Measurements from ENCODE around the gene FOXC1. TPM values are rescaled to one million over a fixed set of nuclear protein-coding genes. Genes with fewer than 3 reads are reported as not detected.

Gene FOXC1
- total and polyA plus RNA-seq, 2 donors (not counting 1 experiment from before 2014, with no cell fraction given): 0.04 to 0.52 TPM

DNA sequence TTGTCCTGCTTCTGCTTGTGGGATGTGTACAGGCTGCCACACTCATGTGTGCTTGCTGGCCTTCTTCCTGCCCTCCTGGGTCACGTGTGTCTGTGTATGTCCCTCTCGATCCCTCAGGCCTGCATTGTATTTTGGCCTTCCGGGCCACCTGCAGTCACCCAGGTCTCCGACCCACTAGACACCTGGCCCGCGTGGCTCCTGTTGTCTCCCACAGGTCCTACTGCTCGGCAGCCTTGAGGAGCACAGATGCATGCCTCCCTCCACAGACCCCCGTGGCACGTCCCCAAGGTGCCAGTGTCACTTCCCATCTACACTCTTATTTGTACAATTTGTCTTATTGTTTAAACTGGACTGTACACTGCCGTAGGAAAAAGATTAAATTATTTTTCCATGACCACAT, 43.1 kb downstream of the FOXC1 start:
- Histone ChIP-seq H2AFZ (ENCODE audit: insufficient read depth, low read depth, low read length, poor library complexity, severe bottlenecking) (no peak overlapping the region), H3K27ac (ENCODE audit: low read length in 2 of 2) (no peak overlapping the region), H3K27me3 (replicated peaks in 1 of 4; ENCODE audit: control extremely low read depth in 1 of 4, control insufficient read depth in 3 of 4, insufficient read depth in 4 of 4, low read length in 3 of 4) (peaks cover 0 to 5% (median 0%) of the 10 kb centered on the region in 4 experiments), H3K9ac (ENCODE audit: low read length) (no peak overlapping the region), H3K4me1 (ENCODE audit: control insufficient read depth in 2 of 2, insufficient read depth in 2 of 2, low read length in 2 of 2) (no peaks in the 10 kb centered on the region), H3K4me2 (replicated peaks; ENCODE audit: low read depth, low read length, poor library complexity, severe bottlenecking) (no peak overlapping the region), H3K4me3 (ENCODE audit: control extremely low read depth in 1 of 5, extremely low read depth in 1 of 5, insufficient read depth in 1 of 5, low read depth in 2 of 5, low read length in 4 of 5) (no peak overlapping the region), H4K20me1 (ENCODE audit: control insufficient read depth, insufficient read depth, low read length, poor library complexity, severe bottlenecking) (no peaks in the 10 kb centered on the region), H3K9me3 (ENCODE audit: control extremely low read depth in 1 of 3, control insufficient read depth in 2 of 3, insufficient read depth in 1 of 3, low read length in 2 of 3) (peaks cover 0 to 3% (median 0%) of the 10 kb centered on the region in 3 donors), H3K36me3 (replicated peaks in 1 of 2; ENCODE audit: control extremely low read depth in 1 of 2, control insufficient read depth in 1 of 2, extremely low read depth in 1 of 2, insufficient read depth in 2 of 2, low read length in 1 of 2) (no peaks in the 10 kb centered on the region), H3K79me2 (ENCODE audit: control insufficient read depth, insufficient read depth, low read length) (no peaks in the 10 kb centered on the region)
- DNase-seq: no peak
- Mint-ChIP-seq H3K27me3 (no peaks in the 10 kb centered on the region), H3K4me3 (no peak overlapping the region), H3K9me3 (ENCODE audit: insufficient read depth) (no peaks in the 10 kb centered on the region), H3K27ac (no peak overlapping the region), H3K4me1 (peaks cover 6% of the 10 kb centered on the region)
- WGBS (ENCODE audit: insufficient coverage): 100% methylated on average over 3 of the region's 10 CpGs
- TF ChIP-seq EZH2 (IDR thresholded peaks at IDR 0.05; ENCODE audit: borderline replicate concordance, insufficient read depth, low read depth, low read length, poor library complexity, severe bottlenecking): no peak
- TF ChIP-seq, protein P1, sequence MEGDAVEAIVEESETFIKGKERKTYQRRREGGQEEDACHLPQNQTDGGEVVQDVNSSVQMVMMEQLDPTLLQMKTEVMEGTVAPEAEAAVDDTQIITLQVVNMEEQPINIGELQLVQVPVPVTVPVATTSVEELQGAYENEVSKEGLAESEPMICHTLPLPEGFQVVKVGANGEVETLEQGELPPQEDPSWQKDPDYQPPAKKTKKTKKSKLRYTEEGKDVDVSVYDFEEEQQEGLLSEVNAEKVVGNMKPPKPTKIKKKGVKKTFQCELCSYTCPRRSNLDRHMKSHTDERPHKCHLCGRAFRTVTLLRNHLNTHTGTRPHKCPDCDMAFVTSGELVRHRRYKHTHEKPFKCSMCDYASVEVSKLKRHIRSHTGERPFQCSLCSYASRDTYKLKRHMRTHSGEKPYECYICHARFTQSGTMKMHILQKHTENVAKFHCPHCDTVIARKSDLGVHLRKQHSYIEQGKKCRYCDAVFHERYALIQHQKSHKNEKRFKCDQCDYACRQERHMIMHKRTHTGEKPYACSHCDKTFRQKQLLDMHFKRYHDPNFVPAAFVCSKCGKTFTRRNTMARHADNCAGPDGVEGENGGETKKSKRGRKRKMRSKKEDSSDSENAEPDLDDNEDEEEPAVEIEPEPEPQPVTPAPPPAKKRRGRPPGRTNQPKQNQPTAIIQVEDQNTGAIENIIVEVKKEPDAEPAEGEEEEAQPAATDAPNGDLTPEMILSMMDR (IDR thresholded peaks at IDR 0.05): no peak
- POLR2A ChIA-PET: no interaction called here
- intact Hi-C loops (cut with micrococcal nuclease): no loop called here
- CTCF ChIA-PET: no interaction called here
- no peak for ATAC-seq (ENCODE audit: low read depth)

DNA sequence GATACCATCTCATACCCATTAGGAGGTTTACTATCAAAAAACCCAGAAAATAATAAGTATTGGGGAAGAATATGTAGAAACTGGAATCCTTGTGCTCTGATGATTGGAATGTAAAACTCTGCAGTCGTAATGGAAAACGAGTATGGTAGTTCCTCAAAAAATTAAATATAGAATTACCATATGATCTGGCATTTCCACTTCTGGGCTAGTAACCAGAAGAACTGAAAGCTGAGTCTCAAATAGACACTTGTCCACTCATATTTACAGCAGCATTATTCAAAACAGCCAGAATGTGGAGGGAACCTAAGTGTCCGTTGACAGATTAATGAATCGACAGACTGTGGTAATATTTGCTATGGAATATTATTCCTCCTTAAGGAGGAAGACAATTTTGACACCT, 44.3 kb downstream of the FOXC1 start:
- no peaks in the 10 kb centered on the region for H3K79me2 ChIP-seq (ENCODE audit: control insufficient read depth, insufficient read depth, low read length)
- intact Hi-C loops (cut with micrococcal nuclease): no loop called here
- peaks cover 0 to 3% (median 0%) of the 10 kb centered on the region in 3 donors for H3K9me3 ChIP-seq (ENCODE audit: control extremely low read depth in 1 of 3, control insufficient read depth in 2 of 3, insufficient read depth in 1 of 3, low read length in 2 of 3)
- Mint-ChIP-seq H3K4me3 (no peak overlapping the region), H3K4me1 (peaks cover 8% of the 10 kb centered on the region), H3K9me3 (ENCODE audit: insufficient read depth) (no peaks in the 10 kb centered on the region), H3K27me3 (no peaks in the 10 kb centered on the region), H3K27ac (no peak overlapping the region)
- H4K20me1 ChIP-seq (ENCODE audit: control insufficient read depth, insufficient read depth, low read length, poor library complexity, severe bottlenecking): no peaks in the 10 kb centered on the region
- no peak overlapping the region for H3K4me3 ChIP-seq (ENCODE audit: control extremely low read depth in 1 of 5, extremely low read depth in 1 of 5, insufficient read depth in 1 of 5, low read depth in 2 of 5, low read length in 4 of 5)
- CTCF ChIA-PET: no interaction called here
- WGBS (ENCODE audit: insufficient coverage): no CpG with 5 or more reads among the region's 4 CpGs
- POLR2A ChIA-PET: no interaction called here
- no peaks in the 10 kb centered on the region for H3K36me3 ChIP-seq (replicated peaks in 1 of 2; ENCODE audit: control extremely low read depth in 1 of 2, control insufficient read depth in 1 of 2, extremely low read depth in 1 of 2, insufficient read depth in 2 of 2, low read length in 1 of 2)
- no peak for DNase-seq
- peaks cover 0 to 5% (median 0%) of the 10 kb centered on the region in 4 experiments for H3K27me3 ChIP-seq (replicated peaks in 1 of 4; ENCODE audit: control extremely low read depth in 1 of 4, control insufficient read depth in 3 of 4, insufficient read depth in 4 of 4, low read length in 3 of 4)
- H3K4me1 ChIP-seq (ENCODE audit: control insufficient read depth in 2 of 2, insufficient read depth in 2 of 2, low read length in 2 of 2): no peaks in the 10 kb centered on the region
- no peak for TF ChIP-seq EZH2 (IDR thresholded peaks at IDR 0.05; ENCODE audit: borderline replicate concordance, insufficient read depth, low read depth, low read length, poor library complexity, severe bottlenecking)
- TF ChIP-seq, protein P1 (IDR thresholded peaks at IDR 0.05): no peak
- ATAC-seq (ENCODE audit: low read depth): no peak
- H3K27ac ChIP-seq (ENCODE audit: low read length in 2 of 2): no peak overlapping the region
- H2AFZ ChIP-seq (ENCODE audit: insufficient read depth, low read depth, low read length, poor library complexity, severe bottlenecking): no peak overlapping the region
- no peak overlapping the region for H3K9ac ChIP-seq (ENCODE audit: low read length)
- H3K4me2 ChIP-seq (replicated peaks; ENCODE audit: low read depth, low read length, poor library complexity, severe bottlenecking): no peak overlapping the region

Data from B cell (primary cell).